Parathyroid adenoma (tissue), 2 donors: ENCODE results near the gene TAS2R40.

Experiments used
- H2AFZ ChIP-seq: fragments of 300-600 bp; sonication (generic); one replicate; pipeline ENCODE4 v1.7.0; 2017; ENCODE audit warnings: antibody characterized with exemption, mild to moderate bottlenecking
- H3K27ac ChIP-seq: fragments of 300-600 bp; sonication (generic); one replicate; pipeline ENCODE4 v1.7.0; 2017
- H3K27me3 ChIP-seq: fragments of 300-600 bp; sonication (generic); one replicate; pipeline ENCODE4 v1.7.0; 2017; ENCODE audit warnings: low read length; ENCODE audit not compliant: control insufficient read depth, insufficient read depth
- H3K36me3 ChIP-seq: fragments of 300-600 bp; sonication (generic); one replicate; pipeline ENCODE4 v1.7.0; 2017; ENCODE audit warnings: low read length; ENCODE audit not compliant: control insufficient read depth, insufficient read depth
- H3K4me1 ChIP-seq: fragments of 300-600 bp; sonication (generic); one replicate; pipeline ENCODE4 v1.7.0; 2017; ENCODE audit warnings: control low read depth
- H3K4me2 ChIP-seq: fragments of 300-600 bp; sonication (generic); one replicate; pipeline ENCODE4 v1.7.0; 2017; ENCODE audit warnings: low read length
- H3K4me3 ChIP-seq: fragments of 300-600 bp; sonication (generic); one replicate; pipeline ENCODE4 v1.7.0; 2017; ENCODE audit warnings: low read depth, low read length
- H3K79me2 ChIP-seq: fragments of 300-600 bp; sonication (generic); one replicate; pipeline ENCODE4 v1.7.0; 2017; ENCODE audit warnings: control low read depth
- H3K9ac ChIP-seq: fragments of 300-600 bp; sonication (generic); one replicate; pipeline ENCODE4 v1.7.0; 2017; ENCODE audit warnings: mild to moderate bottlenecking
- H3K9me3 ChIP-seq: fragments of 300-600 bp; sonication (generic); one replicate; pipeline ENCODE4 v1.7.0; 2017; ENCODE audit warnings: low read length; ENCODE audit not compliant: control insufficient read depth
- CTCF ChIP-seq: fragments of 300-600 bp; sonication (generic); IDR thresholded peaks from one replicate; pipeline ENCODE4 v1.7.0; 2017; ENCODE audit warnings: antibody characterized with exemption, mild to moderate bottlenecking
- donor health status: primary hyperparathyroidism.

Gene TAS2R40

GRCh38 chr7:143252006-143252405, 30.2 kb downstream of the TAS2R40 start:
- H3K4me3 ChIP-seq: no peak overlapping the region
- no peaks in the 10 kb centered on the region for H3K4me1 ChIP-seq
- H3K9ac ChIP-seq: no peak overlapping the region
- H3K9me3 ChIP-seq: no peaks in the 10 kb centered on the region
- no peaks in the 10 kb centered on the region for H3K36me3 ChIP-seq
- H3K27ac ChIP-seq: no peak overlapping the region
- no peaks in the 10 kb centered on the region for H3K79me2 ChIP-seq
- no peak for TF ChIP-seq CTCF
- no peak overlapping the region for H2AFZ ChIP-seq
- no peaks in the 10 kb centered on the region for H3K27me3 ChIP-seq
- H3K4me2 ChIP-seq: no peak overlapping the region

GRCh38 chr7:143255564-143255963, 33.7 kb downstream of the TAS2R40 start:
- Histone ChIP-seq H2AFZ (no peak overlapping the region), H3K27ac (no peak overlapping the region), H3K36me3 (no peaks in the 10 kb centered on the region), H3K79me2 (no peaks in the 10 kb centered on the region), H3K4me1 (no peaks in the 10 kb centered on the region), H3K27me3 (no peaks in the 10 kb centered on the region), H3K9me3 (no peaks in the 10 kb centered on the region), H3K4me2 (no peak overlapping the region), H3K4me3 (no peak overlapping the region), H3K9ac (no peak overlapping the region)
- no peak for TF ChIP-seq CTCF

- H3K79me2 ChIP-seq: no peaks in the 10 kb centered on the region
- H3K36me3 ChIP-seq: no peaks in the 10 kb centered on the region
- H3K27ac ChIP-seq: no peak overlapping the region
- no peak for TF ChIP-seq CTCF
- no peak overlapping the region for H3K9ac ChIP-seq
- no peaks in the 10 kb centered on the region for H3K4me1 ChIP-seq
- H3K27me3 ChIP-seq: no peaks in the 10 kb centered on the region
- H3K4me2 ChIP-seq: no peak overlapping the region
- H3K4me3 ChIP-seq: no peak overlapping the region
- H2AFZ ChIP-seq: no peak overlapping the region
- no peaks in the 10 kb centered on the region for H3K9me3 ChIP-seq
Measured at GRCh38 chr7:143256325-143256724, 34.5 kb downstream of the TAS2R40 start.

GRCh38 chr7:143256932-143257331, 35.1 kb downstream of the TAS2R40 start:
- no peaks in the 10 kb centered on the region for H3K4me1 ChIP-seq
- no peak overlapping the region for H3K27ac ChIP-seq
- H3K9me3 ChIP-seq: no peaks in the 10 kb centered on the region
- no peaks in the 10 kb centered on the region for H3K36me3 ChIP-seq
- no peak overlapping the region for H3K9ac ChIP-seq
- no peak overlapping the region for H3K4me2 ChIP-seq
- H3K4me3 ChIP-seq: no peak overlapping the region
- no peaks in the 10 kb centered on the region for H3K27me3 ChIP-seq
- H2AFZ ChIP-seq: no peak overlapping the region
- no peak for TF ChIP-seq CTCF
- no peaks in the 10 kb centered on the region for H3K79me2 ChIP-seq

- no peaks in the 10 kb centered on the region for H3K27me3 ChIP-seq
- no peak overlapping the region for H2AFZ ChIP-seq
- no peaks in the 10 kb centered on the region for H3K36me3 ChIP-seq
- H3K4me1 ChIP-seq: no peaks in the 10 kb centered on the region
- H3K4me3 ChIP-seq: no peak overlapping the region
- no peak for TF ChIP-seq CTCF
- H3K9ac ChIP-seq: no peak overlapping the region
- H3K9me3 ChIP-seq: no peaks in the 10 kb centered on the region
- H3K79me2 ChIP-seq: no peaks in the 10 kb centered on the region
- no peak overlapping the region for H3K27ac ChIP-seq
- no peak overlapping the region for H3K4me2 ChIP-seq
Measured at GRCh38 chr7:143257501-143257900, 35.7 kb downstream of the TAS2R40 start.
